Right atrium auricular region (tissue), 2 donors: Measurements from ENCODE around the gene RSRC1. TPM values are rescaled to one million over a fixed set of nuclear protein-coding genes. Genes with fewer than 3 reads are reported as not detected.

ENCODE experiments used
- DNase-seq: peaks from one replicate; pipeline ENCODE4 v3.0.0-alpha.2; 2019; ENCODE audit warnings: low spot score
- H3K27ac ChIP-seq, 2 donors: fragments of 200-600 bp; sonication (generic); 1 replicate in 1 of 2; 2 replicates in 1 of 2; pipeline ENCODE4 v1.5.1; 2016 to 2019
- H3K27me3 ChIP-seq, 2 donors: fragments of 200-600 bp; sonication (generic); one replicate each; pipeline versions ENCODE4 v1.5.1 to v1.6.0; 2017 to 2019
- H3K36me3 ChIP-seq: fragments of 200-600 bp; sonication (generic); one replicate; pipeline ENCODE4 v1.5.1; 2016
- H3K4me1 ChIP-seq, 2 donors: fragments of 200-600 bp; sonication (generic); one replicate each; pipeline versions ENCODE4 v1.5.1 to v1.6.0; 2017 to 2019
- H3K4me3 ChIP-seq, 2 donors: fragments of 200-600 bp; sonication (generic); 1 replicate in 1 of 2; 2 replicates in 1 of 2; pipeline ENCODE4 v1.5.1; 2017 to 2019; ENCODE audit warnings: mild to moderate bottlenecking in 1 of 2, moderate library complexity in 1 of 2
- H3K9me3 ChIP-seq, 2 donors: fragments of 200-600 bp; sonication (generic); one replicate each; pipeline ENCODE4 v1.5.1; 2019
- CTCF ChIP-seq, 2 donors: fragments of 200-600 bp; sonication (generic); IDR thresholded peaks; one replicate each; pipeline ENCODE4 v1.5.1; 2019; ENCODE audit warnings: antibody characterized with exemption in 2 of 2
- total RNA-seq, 2 donors: library from RNA; depleted of rRNA; stranded (reverse); fragments of >200 nt; gene quantifications; one replicate each; pipeline ENCODE4 v1.1.0, GENCODE V29; 2016

RSRC1 gene
- total RNA-seq, 2 donors from 2014 or later, result 24.8 to 42.5 TPM

GRCh38 chr3:158359339-158359738 is 249.4 kb downstream of the RSRC1 start:
- TF ChIP-seq CTCF (IDR thresholded peaks at IDR 0.05), result no peak
- Histone ChIP-seq H3K36me3 (no peaks in the 10 kb centered on the region), H3K27me3 (no peaks in the 10 kb centered on the region), H3K4me1 (no peaks in the 10 kb centered on the region), H3K27ac (no peak overlapping the region), H3K9me3 (no peaks in the 10 kb centered on the region), H3K4me3 (no peak overlapping the region)
- DNase-seq, result no peak

GRCh38 chr3:158360756-158361448 is 251.0 kb downstream of the RSRC1 start:
- Histone ChIP-seq H3K36me3 (no peaks in the 10 kb centered on the region), H3K4me1 (no peaks in the 10 kb centered on the region), H3K27me3 (no peaks in the 10 kb centered on the region), H3K27ac (no peak overlapping the region), H3K4me3 (no peak overlapping the region), H3K9me3 (peaks cover 0 to 8% of the 10 kb centered on the region in 2 donors)
- TF ChIP-seq CTCF (IDR thresholded peaks at IDR 0.05), result no peak
- no peak for DNase-seq

- no peak for TF ChIP-seq CTCF (IDR thresholded peaks at IDR 0.05)
- H3K27me3 ChIP-seq, result no peaks in the 10 kb centered on the region
- H3K36me3 ChIP-seq, result no peaks in the 10 kb centered on the region
- H3K4me3 ChIP-seq, result no peak overlapping the region
- H3K4me1 ChIP-seq, result no peaks in the 10 kb centered on the region
- H3K9me3 ChIP-seq, result peaks cover 0 to 15% of the 10 kb centered on the region in 2 donors
- H3K27ac ChIP-seq, result no peak overlapping the region
- DNase-seq, result no peak
Measured at GRCh38 chr3:158368271-158368670, 258.4 kb downstream of the RSRC1 start.

- H3K9me3 ChIP-seq, result peaks cover 0 to 15% of the 10 kb centered on the region in 2 donors
- H3K27ac ChIP-seq, result no peak overlapping the region
- DNase-seq, result no peak
- H3K4me1 ChIP-seq, result no peaks in the 10 kb centered on the region
- no peaks in the 10 kb centered on the region for H3K36me3 ChIP-seq
- no peak for TF ChIP-seq CTCF (IDR thresholded peaks at IDR 0.05)
- H3K4me3 ChIP-seq, result no peak overlapping the region
- no peaks in the 10 kb centered on the region for H3K27me3 ChIP-seq
Measured at GRCh38 chr3:158369279-158369678, 259.4 kb downstream of the RSRC1 start.

GRCh38 chr3:158379517-158379916 is 269.6 kb downstream of the RSRC1 start:
- Histone ChIP-seq H3K27ac (no peak overlapping the region), H3K4me1 (no peaks in the 10 kb centered on the region), H3K9me3 (no peaks in the 10 kb centered on the region), H3K27me3 (no peaks in the 10 kb centered on the region), H3K36me3 (no peaks in the 10 kb centered on the region), H3K4me3 (no peak overlapping the region)
- DNase-seq, result no peak
- no peak for TF ChIP-seq CTCF (IDR thresholded peaks at IDR 0.05)
